ENCODE results near the gene HDDC2.

- TF ChIP-seq BRCA1 (IDR thresholded peaks at IDR 0.05; ENCODE audit: low read depth, low read length) (no peak), TEAD4 (IDR thresholded peaks at IDR 0.05; ENCODE audit: low read depth, low read length) (no peak)
Measured at GRCh38 chr6:125325586-125325985, 23.8 kb upstream of the HDDC2 start.

Data from H1 (cell line).